HEK293T (cell line): ENCODE results near the gene BPTF.
"Not testable (repeated sequence)": the region's sequence is repeated elsewhere in the genome, so short reads cannot be mapped to it uniquely, and the experiment has no call there.

Source experiments
- CTCF ChIA-PET: fragments of 350-600 bp; formaldehyde crosslinking; extraction: SDS; loops from one replicate; lab custom pipeline; 2021; ENCODE audit warnings: antibody characterized with exemption, inconsistent platforms; lab: Yijun Ruan, JAX
- POLR2A ChIA-PET: fragments of 350-600 bp; formaldehyde crosslinking; extraction: SDS; loops from one replicate; lab custom pipeline; 2020; ENCODE audit warnings: antibody characterized with exemption, inconsistent platforms; lab: Yijun Ruan, JAX
- DNase-seq: peaks from one replicate; pipeline ENCODE4 v3.0.0; 2012; ENCODE audit warnings: mixed read lengths; ENCODE audit errors: extremely low spot score
- ARNT ChIP-seq: fragments of 450-650 bp; IDR thresholded peaks from 2 replicates; pipeline ENCODE4 v1.6.1; 2017; ENCODE audit warnings: mild to moderate bottlenecking
- BHLHE40 ChIP-seq: fragments of 450-650 bp; IDR thresholded peaks from 2 replicates; pipeline ENCODE4 v1.6.1; 2016; ENCODE audit warnings: mild to moderate bottlenecking, moderate library complexity, borderline replicate concordance
- CTBP1 ChIP-seq: fragments of 450-650 bp; IDR thresholded peaks from 2 replicates; pipeline ENCODE4 v1.6.1; 2016; ENCODE audit warnings: borderline replicate concordance
- ELF4 ChIP-seq: fragments of 450-650 bp; IDR thresholded peaks from 2 replicates; pipeline ENCODE4 v1.6.1; 2017; ENCODE audit warnings: antibody characterized with exemption
- FOXA1 ChIP-seq: fragments of 450-650 bp; IDR thresholded peaks from 2 replicates; pipeline ENCODE4 v1.6.1; 2016; ENCODE audit warnings: mild to moderate bottlenecking
- FOXK2 ChIP-seq: fragments of 450-650 bp; IDR thresholded peaks from 2 replicates; pipeline ENCODE4 v1.6.1; 2016; ENCODE audit warnings: mild to moderate bottlenecking
- FOXM1 ChIP-seq: fragments of 450-650 bp; IDR thresholded peaks from 2 replicates; pipeline ENCODE4 v1.6.1; 2017; ENCODE audit warnings: mild to moderate bottlenecking, borderline replicate concordance
- HDGF ChIP-seq: fragments of 450-650 bp; IDR thresholded peaks from 2 replicates; pipeline ENCODE4 v1.6.1; 2017; ENCODE audit warnings: antibody characterized with exemption, borderline replicate concordance
- L3MBTL2 ChIP-seq: fragments of 450-650 bp; conservative IDR thresholded peaks from 2 replicates; pipeline ENCODE4 v1.6.1; 2016; ENCODE audit warnings: mild to moderate bottlenecking
- LEF1 ChIP-seq: fragments of 450-650 bp; IDR thresholded peaks from 2 replicates; pipeline ENCODE4 v1.6.1; 2017; ENCODE audit warnings: mild to moderate bottlenecking, borderline replicate concordance
- NFRKB ChIP-seq: fragments of 450-650 bp; IDR thresholded peaks from 2 replicates; pipeline ENCODE4 v1.6.1; 2016; ENCODE audit warnings: mild to moderate bottlenecking, moderate library complexity
- PKNOX1 ChIP-seq: fragments of 450-650 bp; IDR thresholded peaks from 2 replicates; pipeline ENCODE4 v1.6.1; 2016
- SP1 ChIP-seq: fragments of 450-650 bp; IDR thresholded peaks from 2 replicates; pipeline ENCODE4 v1.6.1; 2017
- SUZ12 ChIP-seq: fragments of 450-650 bp; IDR thresholded peaks from 2 replicates; pipeline ENCODE4 v1.6.1; 2016; ENCODE audit warnings: mild to moderate bottlenecking
- TARDBP ChIP-seq: fragments of 450-650 bp; IDR thresholded peaks from 2 replicates; pipeline ENCODE4 v1.6.1; 2016
- ZNF384 ChIP-seq: fragments of 450-650 bp; IDR thresholded peaks from 2 replicates; pipeline ENCODE4 v1.6.1; 2016

BPTF gene

GRCh38 chr17:67902511-67903231 lies 77.4 kb downstream of the BPTF start:
- ChIA-PET CTCF (interaction anchor here (2.0 kb wide), 1 partner anchor 11 kb away, joined by 8 read pairs; no protein-coding TSS in a partner anchor), POLR2A (no interaction called here)
- TF ChIP-seq FOXA1 = no peak
- TF ChIP-seq CTBP1 = no peak
- no peak for TF ChIP-seq ARNT
- no peak for TF ChIP-seq LEF1
- no peak for TF ChIP-seq SP1
- TF ChIP-seq ZNF384 = no peak
- no peak for TF ChIP-seq ELF4
- TF ChIP-seq FOXM1 = no peak
- no peak for TF ChIP-seq NFRKB
- no peak for TF ChIP-seq L3MBTL2
- no peak for TF ChIP-seq FOXK2
- TF ChIP-seq HDGF = no peak
- no peak for TF ChIP-seq BHLHE40
- no peak for TF ChIP-seq SUZ12
- TF ChIP-seq TARDBP = no peak
- no peak for TF ChIP-seq PKNOX1
- no peak for DNase-seq

- DNase-seq, POLR2A ChIA-PET, CTCF ChIA-PET: not testable (repeated sequence)
Observed at GRCh38 chr17:67905298-67905697, 80.0 kb downstream of the BPTF start.

GRCh38 chr17:67910117-67910803 lies 85.0 kb downstream of the BPTF start:
- DNase-seq, POLR2A ChIA-PET: not testable (repeated sequence)
- CTCF ChIA-PET = interaction anchor here (0.7 to 1.0 kb wide), 2 partner anchors 11 to 76 kb away, joined by 3 to 6 read pairs; no protein-coding TSS in a partner anchor

GRCh38 chr17:67911059-67911782 lies 85.9 kb downstream of the BPTF start:
- TF ChIP-seq ARNT (no peak), CTBP1 (no peak), ZNF384 (no peak), SP1 (no peak), TARDBP (no peak), LEF1 (no peak), PKNOX1 (no peak), NFRKB (no peak), BHLHE40 (no peak), FOXK2 (no peak), ELF4 (no peak), FOXA1 (no peak), HDGF (no peak), L3MBTL2 (no peak), FOXM1 (no peak), SUZ12 (no peak)
- POLR2A ChIA-PET = no interaction called here
- CTCF ChIA-PET = interaction anchor here (1.0 kb wide), 1 partner anchor 77 kb away, joined by 6 read pairs; no protein-coding TSS in a partner anchor
- no peak for DNase-seq

- ChIA-PET CTCF (no interaction called here), POLR2A (no interaction called here)
- DNase-seq = no peak
- TF ChIP-seq SP1 (no peak), FOXA1 (no peak), ZNF384 (no peak), PKNOX1 (no peak), ELF4 (no peak), L3MBTL2 (no peak), SUZ12 (no peak), NFRKB (no peak), LEF1 (no peak), TARDBP (no peak), HDGF (no peak)
Observed at GRCh38 chr17:67912088-67912487, 86.8 kb downstream of the BPTF start.

- ChIA-PET POLR2A (no interaction called here), CTCF (interaction anchor here (0.6 kb wide), 1 partner anchor 534 kb away, joined by 3 read pairs; no protein-coding TSS in a partner anchor)
- no peak for DNase-seq
- TF ChIP-seq PKNOX1 = no peak
- no peak for TF ChIP-seq SUZ12
- no peak for TF ChIP-seq FOXM1
- no peak for TF ChIP-seq BHLHE40
- no peak for TF ChIP-seq HDGF
- TF ChIP-seq TARDBP = no peak
- no peak for TF ChIP-seq ARNT
- no peak for TF ChIP-seq LEF1
- TF ChIP-seq CTBP1 = no peak
- no peak for TF ChIP-seq L3MBTL2
- no peak for TF ChIP-seq SP1
- TF ChIP-seq ZNF384 = no peak
- no peak for TF ChIP-seq ELF4
- TF ChIP-seq NFRKB = no peak
- TF ChIP-seq FOXK2 = no peak
- no peak for TF ChIP-seq FOXA1
Observed at GRCh38 chr17:67912656-67913055, 87.4 kb downstream of the BPTF start.
